ENCODE data around the gene CYB5R4. TPM values are rescaled to one million over a fixed set of nuclear protein-coding genes. Genes with fewer than 3 reads are reported as not detected.

CYB5R4 gene
- total RNA-seq, 2 donors from 2014 or later, result 4.0 to 9.6 TPM

- Histone ChIP-seq H3K9me3 (no peaks in the 10 kb centered on the region), H3K4me3 (no peak overlapping the region), H3K36me3 (replicated peaks in 1 of 2; ENCODE audit: insufficient read depth in 1 of 2, low read depth in 2 of 2) (no peaks in the 10 kb centered on the region), H3K4me1 (no peaks in the 10 kb centered on the region), H3K27me3 (no peaks in the 10 kb centered on the region), H3K27ac (no peak overlapping the region)
- intact Hi-C loops (cut with DNase I), result no loop called here
- WGBS, 2 donors, result 73 to 78% methylated on average over 1 of the region's 1 CpG
- ATAC-seq (no peak), DNase-seq (no peak)
- TF ChIP-seq, protein P1, sequence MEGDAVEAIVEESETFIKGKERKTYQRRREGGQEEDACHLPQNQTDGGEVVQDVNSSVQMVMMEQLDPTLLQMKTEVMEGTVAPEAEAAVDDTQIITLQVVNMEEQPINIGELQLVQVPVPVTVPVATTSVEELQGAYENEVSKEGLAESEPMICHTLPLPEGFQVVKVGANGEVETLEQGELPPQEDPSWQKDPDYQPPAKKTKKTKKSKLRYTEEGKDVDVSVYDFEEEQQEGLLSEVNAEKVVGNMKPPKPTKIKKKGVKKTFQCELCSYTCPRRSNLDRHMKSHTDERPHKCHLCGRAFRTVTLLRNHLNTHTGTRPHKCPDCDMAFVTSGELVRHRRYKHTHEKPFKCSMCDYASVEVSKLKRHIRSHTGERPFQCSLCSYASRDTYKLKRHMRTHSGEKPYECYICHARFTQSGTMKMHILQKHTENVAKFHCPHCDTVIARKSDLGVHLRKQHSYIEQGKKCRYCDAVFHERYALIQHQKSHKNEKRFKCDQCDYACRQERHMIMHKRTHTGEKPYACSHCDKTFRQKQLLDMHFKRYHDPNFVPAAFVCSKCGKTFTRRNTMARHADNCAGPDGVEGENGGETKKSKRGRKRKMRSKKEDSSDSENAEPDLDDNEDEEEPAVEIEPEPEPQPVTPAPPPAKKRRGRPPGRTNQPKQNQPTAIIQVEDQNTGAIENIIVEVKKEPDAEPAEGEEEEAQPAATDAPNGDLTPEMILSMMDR (IDR thresholded peaks at IDR 0.05), result no peak
- TF ChIP-seq POLR2A (IDR thresholded peaks at IDR 0.05), result no peak
Observed at GRCh38 chr6:83914953-83915352, 55.5 kb downstream of the CYB5R4 start.

DNA sequence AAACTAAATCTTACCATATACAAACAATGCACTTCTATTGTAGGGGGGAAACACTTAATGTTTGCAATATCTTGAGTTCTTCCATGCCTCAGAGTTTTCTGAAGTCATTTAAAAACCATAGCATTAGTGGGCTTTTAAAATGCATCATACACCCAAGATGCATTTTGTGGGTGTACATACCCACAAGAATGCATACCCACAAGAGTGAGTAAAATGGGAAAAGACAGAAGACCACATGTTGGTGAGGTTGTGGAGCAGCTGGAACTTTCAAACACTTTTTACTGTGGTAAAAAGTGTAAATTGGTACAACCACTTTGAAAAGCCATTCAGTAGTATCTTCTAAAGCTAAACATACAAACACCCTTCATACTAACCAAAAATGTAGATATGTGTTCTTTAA, 57.5 kb downstream of the CYB5R4 start:
- no peak for ATAC-seq
- no peak overlapping the region for H3K4me3 ChIP-seq
- TF ChIP-seq, protein P1 (IDR thresholded peaks at IDR 0.05), result no peak
- no peak for TF ChIP-seq POLR2A (IDR thresholded peaks at IDR 0.05)
- no peaks in the 10 kb centered on the region for H3K9me3 ChIP-seq
- H3K36me3 ChIP-seq (replicated peaks in 1 of 2; ENCODE audit: insufficient read depth in 1 of 2, low read depth in 2 of 2), result no peaks in the 10 kb centered on the region
- no peak for DNase-seq
- no peak overlapping the region for H3K27ac ChIP-seq
- H3K27me3 ChIP-seq, result no peaks in the 10 kb centered on the region
- H3K4me1 ChIP-seq, result no peaks in the 10 kb centered on the region
- intact Hi-C loops (cut with DNase I), result no loop called here

GRCh38 chr6:83920017-83920416, 60.5 kb downstream of the CYB5R4 start:
- no peaks in the 10 kb centered on the region for H3K9me3 ChIP-seq
- no peak for ATAC-seq
- H3K27ac ChIP-seq, result no peak overlapping the region

GRCh38 chr6:83921315-83921714, 61.8 kb downstream of the CYB5R4 start:
- no peak for TF ChIP-seq POLR2A (IDR thresholded peaks at IDR 0.05)
- TF ChIP-seq, protein P1 (IDR thresholded peaks at IDR 0.05), result no peak
- Histone ChIP-seq H3K4me1 (no peaks in the 10 kb centered on the region), H3K4me3 (no peak overlapping the region), H3K27ac (no peak overlapping the region), H3K27me3 (no peaks in the 10 kb centered on the region), H3K9me3 (no peaks in the 10 kb centered on the region), H3K36me3 (replicated peaks in 1 of 2; ENCODE audit: insufficient read depth in 1 of 2, low read depth in 2 of 2) (no peaks in the 10 kb centered on the region)
- intact Hi-C loops (cut with DNase I), result no loop called here
- 91 to 94% methylated on average over 5 of the region's 5 CpGs for WGBS, 2 donors
- DNase-seq (no peak), ATAC-seq (no peak)

More at GRCh38 chr6:83920017-83920416, 60.5 kb downstream of the CYB5R4 start:
- H3K4me1 ChIP-seq, result no peaks in the 10 kb centered on the region
- no peak for DNase-seq
- intact Hi-C loops (cut with DNase I), result no loop called here
- H3K36me3 ChIP-seq (replicated peaks in 1 of 2; ENCODE audit: insufficient read depth in 1 of 2, low read depth in 2 of 2), result no peaks in the 10 kb centered on the region
- no peak overlapping the region for H3K4me3 ChIP-seq
- 100% methylated on average over 1 of the region's 1 CpG for WGBS, 2 donors
- no peak for TF ChIP-seq POLR2A (IDR thresholded peaks at IDR 0.05)
- TF ChIP-seq, protein P1 (IDR thresholded peaks at IDR 0.05), result no peak
- no peaks in the 10 kb centered on the region for H3K27me3 ChIP-seq

DNA sequence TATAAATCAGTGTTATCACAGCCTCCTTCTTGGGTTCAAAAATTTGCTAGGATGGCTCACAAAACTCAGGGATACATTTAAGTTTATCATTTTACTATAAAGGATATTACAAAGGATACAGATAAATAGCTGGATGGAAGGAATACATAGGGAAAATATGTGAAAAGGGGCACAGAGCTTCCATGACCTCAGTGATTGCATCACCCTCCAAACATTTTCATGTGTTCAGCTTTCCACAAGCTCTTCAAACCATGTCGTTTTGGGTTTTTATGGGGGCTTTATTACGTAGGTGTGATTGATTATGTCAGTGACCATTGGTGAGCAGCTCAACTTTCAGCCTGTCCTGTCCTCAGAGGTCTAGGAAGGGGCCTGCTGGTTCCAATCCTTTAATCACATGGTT, 68.0 kb downstream of the CYB5R4 start:
- H3K27ac ChIP-seq, result no peak overlapping the region
- no peak for TF ChIP-seq POLR2A (IDR thresholded peaks at IDR 0.05)
- TF ChIP-seq, protein P1 (IDR thresholded peaks at IDR 0.05), result no peak
- ATAC-seq, result no peak
- no peaks in the 10 kb centered on the region for H3K27me3 ChIP-seq
- intact Hi-C loops (cut with DNase I), result no loop called here
- peaks cover 0 to 2% of the 10 kb centered on the region in 2 donors for H3K36me3 ChIP-seq (replicated peaks in 1 of 2; ENCODE audit: insufficient read depth in 1 of 2, low read depth in 2 of 2)
- WGBS, 2 donors, result 87% methylated on average over 2 of the region's 2 CpGs
- no peaks in the 10 kb centered on the region for H3K9me3 ChIP-seq
- DNase-seq, result no peak
- no peak overlapping the region for H3K4me3 ChIP-seq
- no peaks in the 10 kb centered on the region for H3K4me1 ChIP-seq
